ENCODE data around the gene TMA7. TPM values are rescaled to one million over a fixed set of nuclear protein-coding genes. Genes with fewer than 3 reads are reported as not detected.

TMA7 gene
- total and polyA plus RNA-seq, 2 of the 13 experiments (the other 11 are each of a cell fraction or from before 2014, with no cell fraction given) = 100 to 486 TPM

DNA sequence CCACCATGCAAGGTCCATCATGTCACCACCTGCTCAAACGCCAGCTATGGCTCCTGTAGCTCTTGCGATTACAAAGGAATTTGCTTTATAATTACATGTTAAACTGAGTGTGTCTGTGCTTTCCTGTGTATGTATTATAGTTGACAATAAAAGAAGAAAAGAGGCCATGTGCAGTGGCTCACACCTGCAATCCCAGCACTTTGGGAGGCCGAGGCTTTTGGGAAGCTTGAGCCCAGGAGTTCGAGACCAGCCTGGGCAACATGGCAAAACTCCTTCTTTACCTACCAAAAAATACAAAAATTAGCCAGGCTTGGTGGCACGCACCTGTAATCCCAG, 33.5 kb downstream of the TMA7 start (continued):
- TF ChIP-seq, protein P1, sequence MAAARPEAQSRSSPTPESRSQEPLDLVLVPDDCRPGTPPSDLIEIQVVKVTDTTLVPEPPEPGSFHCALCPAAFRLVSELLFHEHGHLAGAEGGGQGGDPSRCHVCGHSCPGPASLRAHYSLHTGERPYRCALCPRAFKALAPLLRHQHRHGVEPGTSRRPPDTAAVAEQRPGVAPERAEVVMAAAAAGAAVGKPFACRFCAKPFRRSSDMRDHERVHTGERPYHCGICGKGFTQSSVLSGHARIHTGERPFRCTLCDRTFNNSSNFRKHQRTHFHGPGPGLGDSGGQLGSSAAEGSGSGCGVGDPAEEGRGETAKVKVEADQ (CRISPR knock-in tag; IDR thresholded peaks at IDR 0.05; ENCODE audit: borderline replicate concordance) = no peak
- TF ChIP-seq ZNF816 (CRISPR knock-in tag; IDR thresholded peaks at IDR 0.05; ENCODE audit: borderline replicate concordance) (no peak), CENPT (CRISPR knock-in tag; IDR thresholded peaks at IDR 0.05; ENCODE audit: low read depth) (no peak), KAT2B (IDR thresholded peaks at IDR 0.05; ENCODE audit: borderline replicate concordance, low read depth, low read length) (no peak), FUBP1 (CRISPR knock-in tag; IDR thresholded peaks at IDR 0.05; ENCODE audit: borderline replicate concordance) (no peak), POLR2AphosphoS2 (IDR thresholded peaks at IDR 0.05; ENCODE audit: low read depth, low read length) (no peak), TAF15 (IDR thresholded peaks at IDR 0.05; ENCODE audit: low read depth, low read length, poor library complexity, severe bottlenecking) (no peak), ZNF18 (CRISPR knock-in tag; IDR thresholded peaks at IDR 0.05; ENCODE audit: insufficient replicate concordance) (no peak), PAWR (CRISPR knock-in tag; IDR thresholded peaks at IDR 0.05; ENCODE audit: borderline replicate concordance) (no peak), ZBTB42 (CRISPR knock-in tag; IDR thresholded peaks at IDR 0.05) (no peak), ZNF724P (CRISPR knock-in tag; IDR thresholded peaks at IDR 0.05; ENCODE audit: borderline replicate concordance) (no peak), RFXAP (CRISPR knock-in tag; IDR thresholded peaks at IDR 0.05; ENCODE audit: borderline replicate concordance) (0 out of 2 replicates have a peak, but pooled peaks have one; percentile 35), ATM (IDR thresholded peaks at IDR 0.05; ENCODE audit: borderline replicate concordance) (no peak), RARG (CRISPR knock-in tag; IDR thresholded peaks at IDR 0.05; ENCODE audit: low read depth) (no peak), ZNF264 (CRISPR knock-in tag; IDR thresholded peaks at IDR 0.05) (no peak), ZNF501 (CRISPR knock-in tag; IDR thresholded peaks at IDR 0.05) (0 out of 2 replicates have a peak, but pooled peaks have one; percentile 42), RARA (CRISPR knock-in tag; IDR thresholded peaks at IDR 0.05) (no peak)
- TF ChIP-seq, protein P2, sequence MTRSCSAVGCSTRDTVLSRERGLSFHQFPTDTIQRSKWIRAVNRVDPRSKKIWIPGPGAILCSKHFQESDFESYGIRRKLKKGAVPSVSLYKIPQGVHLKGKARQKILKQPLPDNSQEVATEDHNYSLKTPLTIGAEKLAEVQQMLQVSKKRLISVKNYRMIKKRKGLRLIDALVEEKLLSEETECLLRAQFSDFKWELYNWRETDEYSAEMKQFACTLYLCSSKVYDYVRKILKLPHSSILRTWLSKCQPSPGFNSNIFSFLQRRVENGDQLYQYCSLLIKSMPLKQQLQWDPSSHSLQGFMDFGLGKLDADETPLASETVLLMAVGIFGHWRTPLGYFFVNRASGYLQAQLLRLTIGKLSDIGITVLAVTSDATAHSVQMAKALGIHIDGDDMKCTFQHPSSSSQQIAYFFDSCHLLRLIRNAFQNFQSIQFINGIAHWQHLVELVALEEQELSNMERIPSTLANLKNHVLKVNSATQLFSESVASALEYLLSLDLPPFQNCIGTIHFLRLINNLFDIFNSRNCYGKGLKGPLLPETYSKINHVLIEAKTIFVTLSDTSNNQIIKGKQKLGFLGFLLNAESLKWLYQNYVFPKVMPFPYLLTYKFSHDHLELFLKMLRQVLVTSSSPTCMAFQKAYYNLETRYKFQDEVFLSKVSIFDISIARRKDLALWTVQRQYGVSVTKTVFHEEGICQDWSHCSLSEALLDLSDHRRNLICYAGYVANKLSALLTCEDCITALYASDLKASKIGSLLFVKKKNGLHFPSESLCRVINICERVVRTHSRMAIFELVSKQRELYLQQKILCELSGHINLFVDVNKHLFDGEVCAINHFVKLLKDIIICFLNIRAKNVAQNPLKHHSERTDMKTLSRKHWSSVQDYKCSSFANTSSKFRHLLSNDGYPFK (CRISPR knock-in tag; IDR thresholded peaks at IDR 0.05; ENCODE audit: borderline replicate concordance) = 0 out of 2 replicates have a peak, but pooled peaks have one; percentile 7
- TF ChIP-seq, protein P3, sequence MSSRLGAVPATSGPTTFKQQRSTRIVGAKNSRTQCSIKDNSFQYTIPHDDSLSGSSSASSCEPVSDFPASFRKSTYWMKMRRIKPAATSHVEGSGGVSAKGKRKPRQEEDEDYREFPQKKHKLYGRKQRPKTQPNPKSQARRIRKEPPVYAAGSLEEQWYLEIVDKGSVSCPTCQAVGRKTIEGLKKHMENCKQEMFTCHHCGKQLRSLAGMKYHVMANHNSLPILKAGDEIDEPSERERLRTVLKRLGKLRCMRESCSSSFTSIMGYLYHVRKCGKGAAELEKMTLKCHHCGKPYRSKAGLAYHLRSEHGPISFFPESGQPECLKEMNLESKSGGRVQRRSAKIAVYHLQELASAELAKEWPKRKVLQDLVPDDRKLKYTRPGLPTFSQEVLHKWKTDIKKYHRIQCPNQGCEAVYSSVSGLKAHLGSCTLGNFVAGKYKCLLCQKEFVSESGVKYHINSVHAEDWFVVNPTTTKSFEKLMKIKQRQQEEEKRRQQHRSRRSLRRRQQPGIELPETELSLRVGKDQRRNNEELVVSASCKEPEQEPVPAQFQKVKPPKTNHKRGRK (CRISPR knock-in tag; IDR thresholded peaks at IDR 0.05) = no peak
- TF ChIP-seq, protein P4, sequence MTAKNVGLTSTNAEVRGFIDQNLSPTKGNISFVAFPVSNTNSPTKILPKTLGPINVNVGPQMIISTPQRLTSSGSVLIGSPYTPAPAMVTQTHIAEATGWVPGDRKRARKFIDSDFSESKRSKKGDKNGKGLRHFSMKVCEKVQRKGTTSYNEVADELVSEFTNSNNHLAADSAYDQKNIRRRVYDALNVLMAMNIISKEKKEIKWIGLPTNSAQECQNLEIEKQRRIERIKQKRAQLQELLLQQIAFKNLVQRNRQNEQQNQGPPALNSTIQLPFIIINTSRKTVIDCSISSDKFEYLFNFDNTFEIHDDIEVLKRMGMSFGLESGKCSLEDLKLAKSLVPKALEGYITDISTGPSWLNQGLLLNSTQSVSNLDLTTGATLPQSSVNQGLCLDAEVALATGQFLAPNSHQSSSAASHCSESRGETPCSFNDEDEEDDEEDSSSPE (CRISPR knock-in tag; IDR thresholded peaks at IDR 0.05) = peak; percentile 30; the same call in 1 of the 2 replicates
